Adipose tissue (tissue), 3 donors: Measurements from ENCODE around the gene SPATA20. TPM values are rescaled to one million over a fixed set of nuclear protein-coding genes. Genes with fewer than 3 reads are reported as not detected.

Experiments used
- H3K27ac ChIP-seq: one replicate; pipeline ENCODE4 v1.5.1; 2013; ENCODE audit warnings: low read depth, low read length
- WGBS, 3 donors: extraction: QIAGEN DNeasy Blood & Tissue Kit; methylation state at CpG; one replicate each; pipeline ENCODE4 v1.1.7; 2013; 5-methylcytosine and 5-hydroxymethylcytosine counted together
- polyA plus RNA-seq, 3 donors: library from polyadenylated mRNA; stranded (reverse); fragments of 200-250 nt; gene quantifications; one replicate each; pipeline ENCODE4 v1.2.3, GENCODE V29; 2013
- donor health status: healthy with polysubstance abuse.
- donor health status: Bipolar disorder and iron deficiency.
- donor health status: healthy.

The SPATA20 gene
- polyA plus RNA-seq, 3 donors: 15.8 to 32.7 (median 21.8) TPM

DNA sequence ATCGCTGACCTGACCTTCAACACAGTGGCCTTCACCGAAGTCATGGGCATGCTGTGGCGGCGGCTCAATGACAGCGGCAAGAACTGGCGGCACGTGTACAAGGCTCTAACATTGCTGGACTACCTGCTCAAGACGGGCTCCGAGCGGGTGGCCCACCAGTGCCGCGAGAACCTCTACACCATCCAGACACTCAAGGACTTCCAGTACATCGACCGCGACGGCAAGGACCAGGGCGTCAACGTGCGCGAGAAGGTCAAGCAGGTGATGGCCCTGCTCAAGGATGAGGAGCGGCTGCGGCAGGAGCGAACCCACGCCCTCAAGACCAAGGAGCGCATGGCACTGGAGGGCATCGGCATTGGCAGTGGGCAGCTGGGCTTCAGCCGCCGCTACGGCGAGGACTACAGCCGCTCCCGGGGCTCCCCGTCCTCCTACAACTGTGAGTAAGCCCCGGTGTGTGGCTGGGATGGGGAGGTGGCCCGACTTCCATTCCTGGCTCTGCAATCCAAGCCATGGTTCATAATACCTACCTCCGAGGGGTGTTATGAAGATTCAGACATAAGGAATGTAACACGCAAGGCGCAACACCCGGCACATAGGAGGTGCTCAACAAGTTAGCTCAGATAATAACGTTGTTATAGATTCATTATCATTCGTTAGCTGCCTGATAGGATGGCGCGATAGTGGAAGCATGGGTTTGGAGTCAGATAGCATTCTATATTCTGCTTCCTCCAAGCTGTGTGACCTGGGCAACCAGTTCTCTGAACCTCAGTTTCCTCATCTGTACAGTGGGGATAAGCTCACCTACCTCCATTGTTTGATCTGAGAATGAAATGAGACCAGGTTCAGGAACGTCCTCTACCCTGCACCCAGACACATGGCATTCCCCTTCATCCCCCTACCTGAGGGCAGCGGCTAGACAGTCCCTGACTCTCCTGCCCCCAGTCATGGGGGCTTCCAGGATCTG, 10.0 kb upstream of the SPATA20 start:
- H3K27ac ChIP-seq: no peak overlapping the region
- WGBS, 3 donors: 84 to 96% (median 91%) methylated on average over 45 of the region's 45 CpGs

DNA sequence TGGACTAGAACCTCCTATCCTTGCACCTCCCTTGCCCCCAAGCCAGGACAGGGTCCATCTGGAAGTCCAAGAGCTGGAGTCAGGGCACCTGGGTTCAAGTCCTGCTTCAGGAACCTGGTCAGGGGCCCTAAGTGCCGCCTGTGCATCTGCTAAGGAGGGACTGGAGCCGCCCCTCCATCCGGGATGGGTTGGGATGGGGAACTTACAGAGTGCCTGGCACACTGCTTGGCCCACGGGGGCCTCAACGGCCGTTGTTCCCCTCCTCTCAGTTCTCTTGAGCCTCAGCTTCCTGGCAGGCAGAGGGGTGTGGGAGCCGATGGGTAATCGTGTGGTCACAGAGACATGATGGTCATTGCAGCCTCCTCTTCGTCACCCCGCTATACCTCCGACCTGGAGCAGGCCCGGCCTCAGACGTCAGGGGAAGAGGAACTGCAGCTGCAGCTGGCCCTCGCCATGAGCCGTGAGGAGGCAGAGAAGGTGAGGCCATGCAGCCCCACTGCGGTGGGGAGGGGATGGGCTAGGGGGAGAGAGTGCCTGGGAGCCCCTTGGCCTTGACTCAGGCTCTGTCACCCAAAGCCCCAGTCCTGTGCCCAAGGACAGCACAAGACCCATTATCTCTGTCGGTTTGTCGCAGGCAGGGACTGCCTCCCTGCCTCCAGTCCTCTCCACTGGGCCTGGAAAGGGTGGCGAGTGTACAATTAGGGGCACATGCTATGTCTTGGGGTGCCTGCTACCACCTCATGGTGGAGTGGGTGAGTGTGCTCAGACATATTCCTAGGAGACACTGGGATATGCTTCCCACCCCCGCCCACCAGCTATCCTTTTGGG, 9.0 kb upstream of the SPATA20 start:
- no peak overlapping the region for H3K27ac ChIP-seq
- WGBS, 3 donors: 78 to 81% (median 81%) methylated on average over 19 to 20 of the region's 20 CpGs

DNA sequence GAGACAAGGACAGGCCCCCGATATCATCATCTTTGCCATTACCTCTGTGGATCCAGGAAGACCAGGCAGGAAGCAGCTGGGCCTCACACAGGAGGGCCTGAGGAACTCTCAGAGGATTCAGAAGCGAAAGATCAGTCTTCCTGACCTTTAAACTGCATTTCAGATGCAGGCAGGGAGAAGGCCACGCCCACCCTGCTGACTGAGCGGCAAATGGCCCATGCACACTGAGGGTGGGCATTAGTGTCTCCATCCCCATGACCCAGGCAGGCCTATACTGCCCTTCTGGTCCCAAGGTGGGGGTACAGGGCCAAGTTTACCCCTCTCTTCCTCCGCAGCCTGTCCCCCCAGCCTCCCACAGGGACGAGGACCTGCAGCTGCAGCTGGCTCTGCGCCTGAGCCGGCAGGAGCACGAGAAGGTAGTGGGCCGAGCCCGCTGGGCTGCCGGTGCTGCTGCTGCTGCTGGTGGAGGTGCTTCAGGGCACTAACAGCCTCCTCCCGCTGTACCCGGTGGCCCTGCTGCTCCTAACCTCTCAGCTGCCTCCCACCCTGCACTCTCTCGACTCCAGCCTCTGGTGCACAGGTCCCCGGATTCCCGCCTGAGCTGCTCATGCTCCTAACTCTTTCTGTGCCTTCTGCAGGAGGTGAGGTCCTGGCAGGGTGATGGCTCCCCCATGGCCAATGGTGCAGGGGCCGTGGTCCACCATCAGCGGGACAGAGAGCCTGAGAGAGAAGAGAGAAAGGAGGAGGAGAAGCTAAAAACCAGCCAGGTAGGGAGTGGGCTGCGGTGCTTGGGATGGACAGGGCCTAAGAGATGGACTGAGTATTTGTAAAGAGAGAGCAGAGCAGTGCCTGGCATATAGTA, 8.2 kb upstream of the SPATA20 start:
- H3K27ac ChIP-seq: no peak overlapping the region
- 66 to 84% (median 72%) methylated on average over 18 to 20 of the region's 20 CpGs for WGBS, 3 donors

DNA sequence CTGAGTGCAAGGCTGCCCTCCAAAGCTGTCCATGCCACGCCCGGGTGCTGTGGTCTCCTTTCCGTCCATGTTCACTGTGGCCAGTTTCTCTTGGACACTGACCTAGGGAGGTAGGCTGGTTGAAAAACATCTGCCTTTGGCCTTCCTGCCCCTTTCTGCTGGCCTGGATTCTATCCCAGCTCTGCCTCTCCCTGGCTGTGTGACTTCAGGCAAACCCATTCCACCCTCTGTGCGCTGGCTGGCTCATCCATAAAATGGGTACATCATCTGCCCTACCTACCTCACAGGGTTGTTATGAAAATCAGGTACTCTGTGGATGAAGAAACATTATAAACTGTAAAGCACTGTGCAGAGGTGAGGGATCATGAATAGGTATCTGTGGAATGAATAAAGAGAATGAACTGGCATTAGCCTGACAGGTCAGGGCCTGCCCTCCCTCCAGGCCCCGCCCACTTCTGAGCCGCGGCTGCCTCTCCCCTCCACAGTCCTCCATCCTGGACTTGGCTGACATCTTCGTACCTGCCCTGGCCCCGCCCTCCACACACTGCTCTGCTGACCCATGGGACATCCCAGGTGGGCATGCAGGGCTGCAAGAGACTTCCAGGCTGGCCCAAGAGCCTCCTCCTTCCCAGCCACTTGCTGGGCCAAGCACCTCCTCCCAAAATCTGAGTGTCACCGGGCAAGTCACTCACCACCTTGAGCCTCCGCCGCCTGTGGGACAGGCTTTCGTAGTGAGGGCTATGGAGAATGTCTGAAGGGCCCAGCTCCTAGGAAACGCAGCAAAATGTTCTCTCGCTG, 7.0 kb upstream of the SPATA20 start:
- WGBS, 3 donors: 61 to 80% (median 79%) methylated on average over 14 to 15 of the region's 15 CpGs
- no peak overlapping the region for H3K27ac ChIP-seq

DNA sequence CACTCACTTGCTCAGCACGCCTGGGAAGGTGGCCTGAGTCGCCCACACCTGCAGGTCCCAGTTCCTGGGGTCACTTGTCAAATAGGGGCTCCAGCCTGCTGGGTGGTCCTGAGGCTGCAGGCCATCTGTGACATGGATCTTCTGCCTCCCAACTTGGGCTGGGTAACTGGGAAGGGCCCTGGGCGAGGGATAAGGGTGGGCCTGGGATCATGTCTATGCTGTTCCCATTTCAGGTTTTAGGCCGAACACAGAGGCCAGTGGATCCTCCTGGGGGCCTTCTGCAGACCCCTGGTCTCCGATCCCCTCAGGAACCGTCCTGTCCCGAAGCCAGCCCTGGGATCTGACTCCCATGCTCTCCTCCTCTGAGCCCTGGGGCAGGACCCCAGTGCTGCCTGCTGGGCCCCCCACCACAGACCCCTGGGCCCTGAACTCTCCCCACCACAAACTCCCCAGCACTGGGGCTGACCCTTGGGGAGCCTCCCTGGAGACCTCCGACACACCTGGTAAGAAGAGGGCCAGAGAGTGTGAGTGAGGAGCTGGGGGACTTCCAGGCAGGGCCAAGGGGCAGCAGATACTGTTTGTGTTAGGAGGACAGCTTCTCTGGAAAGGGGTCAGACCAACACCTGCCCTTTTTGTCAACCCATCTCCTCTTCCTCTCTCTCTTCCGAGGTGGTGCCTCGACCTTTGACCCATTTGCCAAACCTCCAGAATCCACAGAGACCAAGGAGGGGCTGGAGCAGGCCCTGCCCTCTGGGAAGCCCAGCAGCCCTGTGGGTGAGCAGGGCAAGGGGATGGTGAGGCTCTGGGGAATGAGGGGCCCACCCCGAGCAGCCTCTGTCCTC, 6.2 kb upstream of the SPATA20 start:
- WGBS, 3 donors: 84 to 92% (median 89%) methylated on average over 11 of the region's 11 CpGs
- no peak overlapping the region for H3K27ac ChIP-seq

DNA sequence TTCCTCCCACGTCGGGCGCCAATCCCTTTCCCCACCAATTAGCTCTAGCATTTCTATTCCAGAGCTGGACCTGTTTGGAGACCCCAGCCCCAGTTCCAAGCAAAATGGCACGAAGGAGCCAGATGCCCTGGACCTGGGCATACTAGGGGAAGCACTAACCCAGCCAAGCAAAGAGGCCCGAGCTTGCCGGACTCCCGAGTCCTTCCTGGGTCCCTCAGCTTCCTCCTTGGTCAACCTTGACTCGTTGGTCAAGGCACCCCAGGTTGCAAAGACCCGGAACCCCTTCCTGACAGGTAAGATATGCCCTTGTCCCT, 5.6 kb upstream of the SPATA20 start:
- H3K27ac ChIP-seq: no peak overlapping the region
- WGBS, 3 donors: 57 to 71% (median 64%) methylated on average over 9 of the region's 9 CpGs

DNA sequence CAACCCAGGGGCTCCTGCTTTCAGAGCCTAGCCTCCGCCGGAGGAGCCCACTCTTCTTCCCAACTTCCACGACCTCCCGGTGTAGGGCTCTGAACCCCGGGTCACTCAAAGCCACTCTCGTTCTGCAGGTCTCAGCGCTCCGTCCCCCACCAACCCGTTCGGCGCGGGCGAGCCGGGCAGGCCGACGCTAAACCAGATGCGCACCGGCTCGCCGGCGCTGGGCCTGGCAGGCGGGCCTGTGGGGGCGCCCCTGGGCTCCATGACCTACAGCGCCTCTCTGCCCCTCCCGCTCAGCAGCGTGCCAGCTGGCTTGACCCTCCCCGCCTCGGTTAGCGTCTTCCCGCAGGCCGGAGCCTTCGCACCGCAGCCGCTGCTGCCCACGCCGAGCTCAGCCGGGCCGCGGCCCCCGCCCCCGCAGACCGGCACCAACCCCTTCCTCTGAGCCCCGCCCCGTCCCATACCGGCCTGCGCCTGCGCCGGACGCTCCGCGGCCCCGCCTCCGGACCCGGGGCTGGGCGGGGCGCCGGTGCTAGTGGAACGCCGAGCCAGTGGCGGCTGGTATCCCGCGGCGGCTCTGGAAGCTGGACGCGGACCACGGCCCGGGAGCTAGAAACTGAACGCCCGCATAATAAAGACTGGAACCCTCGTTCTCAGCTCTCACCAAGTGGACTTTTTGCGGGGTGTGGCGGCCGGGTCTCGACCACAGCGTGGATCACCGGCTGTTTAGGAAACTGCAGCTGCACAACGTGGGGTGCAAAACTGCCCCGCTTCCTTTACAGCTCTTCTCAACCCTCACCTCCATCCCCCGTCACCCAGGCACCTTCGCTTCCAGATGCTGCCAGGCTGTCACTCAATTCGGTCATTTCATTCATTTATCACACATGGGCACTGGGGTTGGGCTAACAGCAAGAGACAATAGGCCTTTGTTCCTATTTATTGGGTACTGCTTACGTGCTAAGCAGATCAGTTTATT, 5.0 kb upstream of the SPATA20 start:
- WGBS, 3 donors: 2 to 4% (median 2%) methylated on average over 70 to 82 of the region's 82 CpGs
- no peak overlapping the region for H3K27ac ChIP-seq

DNA sequence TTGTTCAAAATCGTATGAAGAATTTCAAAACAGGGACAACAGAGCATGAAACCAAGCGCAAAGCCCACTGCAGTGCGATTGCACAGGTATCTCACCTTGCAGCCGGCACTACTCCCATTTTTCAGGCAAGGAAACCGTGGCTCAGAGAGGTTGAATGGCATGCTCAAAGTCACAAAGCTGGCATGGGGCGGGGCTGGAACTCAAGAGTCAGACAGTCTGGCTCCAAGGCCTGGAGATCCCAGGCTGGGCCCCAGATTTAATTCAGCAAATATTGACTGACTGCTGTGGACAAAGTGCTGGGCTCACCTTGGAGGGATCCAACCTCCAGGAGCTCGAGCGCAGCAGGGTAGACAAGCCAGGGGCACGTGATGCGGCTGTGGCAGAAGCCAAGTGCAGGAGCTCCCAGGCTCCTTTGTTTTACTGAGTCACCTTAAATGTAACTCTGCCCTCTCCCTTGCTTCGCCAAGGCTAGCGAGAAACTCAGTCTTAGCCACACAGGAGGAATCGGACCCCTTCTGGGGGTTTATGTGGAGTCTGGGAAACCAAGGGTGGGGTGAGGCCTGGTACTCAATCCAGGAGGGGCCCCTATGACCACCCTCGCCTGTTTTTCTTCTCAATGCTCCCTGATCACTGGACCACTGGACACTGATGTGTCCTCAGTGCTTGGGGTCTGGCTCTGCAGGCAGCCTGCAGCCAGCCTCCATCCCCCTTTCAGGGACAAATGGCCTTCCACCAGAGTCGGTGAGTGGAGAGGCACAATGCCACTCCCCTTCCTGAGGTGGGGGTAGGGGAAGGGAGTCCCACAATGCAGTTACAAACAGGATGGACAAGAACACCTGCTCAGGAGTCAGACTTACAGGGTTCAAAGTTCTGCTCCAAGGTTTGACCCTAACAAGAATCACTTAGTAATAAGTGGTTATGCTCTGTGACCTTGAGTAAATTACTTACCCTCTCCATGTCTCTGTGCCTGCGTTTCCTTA, 3.9 kb upstream of the SPATA20 start:
- no peak overlapping the region for H3K27ac ChIP-seq
- 37 to 88% (median 82%) methylated on average over 16 of the region's 16 CpGs for WGBS, 3 donors

DNA sequence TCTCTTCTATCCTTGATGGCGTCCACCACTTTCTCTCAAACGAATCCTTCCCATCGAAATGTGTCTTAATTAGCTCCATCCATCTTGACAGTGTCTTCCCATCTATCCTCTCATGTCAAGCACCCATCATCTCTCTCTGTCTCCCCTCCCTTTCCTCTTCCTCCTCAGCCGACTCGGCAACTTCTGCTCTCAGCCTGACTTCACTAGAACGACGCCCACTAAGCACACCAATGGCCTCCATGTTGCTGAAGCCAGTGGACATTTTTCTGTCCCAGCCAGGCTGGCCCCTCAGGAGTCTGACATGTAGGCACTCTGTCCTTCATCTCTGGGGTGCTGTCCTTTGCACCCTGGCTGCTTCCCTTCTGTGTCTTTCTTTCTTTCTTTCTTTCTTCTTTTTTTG, 2.5 kb upstream of the SPATA20 start:
- H3K27ac ChIP-seq: no peak overlapping the region
- WGBS, 3 donors: 59 to 81% (median 68%) methylated on average over 7 of the region's 7 CpGs

DNA sequence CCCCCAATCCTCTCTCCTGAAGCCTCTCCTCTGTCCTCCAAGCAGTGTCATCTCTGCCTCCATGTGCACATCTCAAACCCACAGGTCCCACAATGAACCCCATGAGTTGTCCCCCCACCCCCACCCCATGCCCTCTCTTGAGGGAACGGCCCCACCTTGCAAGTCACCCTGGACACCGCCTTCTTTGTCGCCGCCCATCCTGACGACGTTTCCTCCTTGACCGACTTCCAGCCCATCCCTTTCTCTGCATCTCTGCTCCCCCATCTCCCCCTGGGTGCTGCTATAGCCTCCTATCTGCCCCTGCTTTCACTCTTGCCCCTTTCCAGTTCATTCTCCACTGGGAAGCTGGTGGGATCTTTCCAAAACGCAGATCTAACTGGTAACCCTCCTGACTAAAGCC, 1.7 kb upstream of the SPATA20 start:
- no peak overlapping the region for H3K27ac ChIP-seq
- 39 to 63% (median 50%) methylated on average over 8 of the region's 8 CpGs for WGBS, 3 donors

DNA sequence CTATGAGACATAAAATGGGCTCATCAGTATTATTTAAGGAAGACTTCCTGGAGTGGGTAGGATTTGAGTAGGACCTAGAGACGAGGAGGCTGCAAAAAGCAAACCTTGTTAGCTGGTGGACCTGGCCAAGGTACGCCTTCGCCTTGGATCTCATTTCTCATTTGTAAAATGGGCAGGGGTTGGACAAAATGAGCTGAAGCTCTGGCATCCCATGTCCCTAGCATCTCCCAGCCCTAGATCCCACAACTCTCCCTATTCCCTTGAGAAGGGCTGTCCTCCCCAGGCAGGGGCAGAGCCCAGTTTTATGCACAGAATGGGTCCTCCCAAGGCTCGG, 306 bp upstream of the SPATA20 start:
- 45 to 49% (median 46%) methylated on average over 4 of the region's 4 CpGs for WGBS, 3 donors

DNA sequence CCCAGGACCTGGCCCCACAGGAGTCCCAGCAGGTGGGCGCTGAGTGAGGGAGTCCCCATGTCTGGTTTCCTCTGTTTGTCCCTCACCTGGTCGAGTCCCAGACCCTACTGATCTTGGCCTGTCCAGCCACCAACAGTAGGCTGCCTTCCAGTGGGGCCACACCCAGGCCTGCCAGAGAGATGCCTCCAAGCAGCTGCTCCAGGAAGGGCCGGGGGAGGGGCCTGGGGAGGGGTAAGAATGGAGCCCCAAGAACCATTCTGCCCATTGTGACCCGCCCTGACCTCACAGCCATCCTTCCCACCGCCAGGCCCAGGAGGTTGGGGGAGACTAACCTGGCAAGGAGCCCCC, 736 bp downstream of the SPATA20 start:
- no peak overlapping the region for H3K27ac ChIP-seq
- WGBS, 3 donors: 47 to 76% (median 68%) methylated on average over 5 of the region's 5 CpGs

More for the DNA sequence above, 306 bp upstream of the SPATA20 start:
- H3K27ac ChIP-seq: no peak overlapping the region

DNA sequence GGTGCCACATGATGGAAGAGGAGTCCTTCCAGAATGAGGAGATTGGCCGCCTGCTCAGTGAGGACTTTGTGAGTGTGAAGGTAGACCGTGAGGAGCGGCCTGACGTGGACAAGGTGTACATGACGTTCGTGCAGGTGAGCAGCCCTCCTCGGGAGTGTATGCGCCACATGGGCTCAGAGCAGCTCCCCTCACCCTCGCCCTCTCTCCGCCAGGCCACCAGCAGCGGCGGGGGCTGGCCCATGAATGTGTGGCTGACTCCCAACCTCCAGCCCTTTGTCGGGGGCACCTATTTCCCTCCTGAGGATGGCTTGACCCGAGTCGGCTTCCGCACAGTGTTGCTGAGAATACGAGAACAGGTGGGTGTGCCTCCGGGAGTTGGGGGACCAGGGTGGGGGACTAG, 1.9 kb downstream of the SPATA20 start:
- 83 to 92% (median 88%) methylated on average over 18 of the region's 18 CpGs for WGBS, 3 donors

DNA sequence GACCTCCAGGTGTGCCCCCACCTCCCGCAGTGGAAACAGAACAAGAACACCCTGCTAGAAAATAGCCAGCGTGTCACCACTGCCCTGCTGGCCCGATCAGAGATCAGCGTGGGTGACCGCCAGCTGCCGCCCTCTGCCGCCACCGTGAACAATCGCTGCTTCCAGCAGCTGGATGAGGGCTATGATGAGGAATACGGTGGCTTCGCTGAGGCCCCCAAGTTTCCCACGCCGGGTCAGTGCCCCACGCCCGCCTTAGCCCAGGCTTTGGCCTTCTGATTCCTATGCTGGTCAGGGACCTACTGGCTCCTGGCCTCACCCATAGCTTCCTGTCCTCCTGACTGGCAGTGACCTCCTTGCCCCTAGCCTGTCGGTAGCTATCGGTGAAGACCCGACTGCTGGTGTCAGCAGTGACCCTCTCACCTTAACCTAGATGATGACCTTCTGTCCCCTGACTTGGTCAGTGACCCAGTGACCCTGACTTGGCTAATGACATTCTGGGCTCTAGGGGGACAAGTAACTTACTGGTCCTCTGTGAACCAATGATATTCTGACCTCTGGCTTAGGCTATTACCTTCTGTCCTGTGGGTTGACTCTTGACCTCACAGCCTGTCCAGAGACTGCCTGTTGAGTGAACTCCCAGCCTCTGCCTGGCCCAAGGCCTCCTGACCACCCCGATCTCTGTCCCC, 2.4 kb downstream of the SPATA20 start:
- 84 to 93% (median 91%) methylated on average over 19 of the region's 19 CpGs for WGBS, 3 donors
- H3K27ac ChIP-seq: no peak overlapping the region

More for the DNA sequence above, 1.9 kb downstream of the SPATA20 start:
- no peak overlapping the region for H3K27ac ChIP-seq

DNA sequence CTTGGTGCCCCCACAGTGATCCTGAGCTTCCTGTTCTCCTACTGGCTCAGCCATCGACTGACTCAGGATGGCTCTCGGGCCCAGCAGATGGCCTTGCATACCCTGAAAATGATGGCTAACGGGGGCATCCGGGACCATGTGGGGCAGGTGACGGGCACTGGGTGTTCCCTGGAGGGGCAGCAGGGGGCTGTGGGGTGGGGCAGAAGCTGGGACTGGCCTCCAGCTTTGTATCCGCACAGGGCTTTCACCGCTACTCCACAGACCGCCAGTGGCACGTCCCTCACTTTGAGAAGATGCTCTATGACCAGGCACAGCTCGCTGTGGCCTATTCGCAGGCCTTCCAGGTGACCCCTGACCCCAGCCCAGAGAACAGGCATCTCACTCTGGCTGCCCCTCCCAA, 3.0 kb downstream of the SPATA20 start:
- 92 to 96% (median 93%) methylated on average over 10 to 11 of the region's 11 CpGs for WGBS, 3 donors
- no peak overlapping the region for H3K27ac ChIP-seq
